HG02798 (cell line): ENCODE data around the gene PPEF1.
"Not testable (repeated sequence)": the region's sequence is repeated elsewhere in the genome, so short reads cannot be mapped to it uniquely, and the experiment has no call there.

Experiments
- ATAC-seq: cut with Tn5 transposase; IDR thresholded peaks from one replicate; pipeline ENCODE4 v1.9.1; 2021; ENCODE audit warnings: mild to moderate bottlenecking; ENCODE audit not compliant: unreplicated experiment, poor library complexity

The PPEF1 gene

DNA sequence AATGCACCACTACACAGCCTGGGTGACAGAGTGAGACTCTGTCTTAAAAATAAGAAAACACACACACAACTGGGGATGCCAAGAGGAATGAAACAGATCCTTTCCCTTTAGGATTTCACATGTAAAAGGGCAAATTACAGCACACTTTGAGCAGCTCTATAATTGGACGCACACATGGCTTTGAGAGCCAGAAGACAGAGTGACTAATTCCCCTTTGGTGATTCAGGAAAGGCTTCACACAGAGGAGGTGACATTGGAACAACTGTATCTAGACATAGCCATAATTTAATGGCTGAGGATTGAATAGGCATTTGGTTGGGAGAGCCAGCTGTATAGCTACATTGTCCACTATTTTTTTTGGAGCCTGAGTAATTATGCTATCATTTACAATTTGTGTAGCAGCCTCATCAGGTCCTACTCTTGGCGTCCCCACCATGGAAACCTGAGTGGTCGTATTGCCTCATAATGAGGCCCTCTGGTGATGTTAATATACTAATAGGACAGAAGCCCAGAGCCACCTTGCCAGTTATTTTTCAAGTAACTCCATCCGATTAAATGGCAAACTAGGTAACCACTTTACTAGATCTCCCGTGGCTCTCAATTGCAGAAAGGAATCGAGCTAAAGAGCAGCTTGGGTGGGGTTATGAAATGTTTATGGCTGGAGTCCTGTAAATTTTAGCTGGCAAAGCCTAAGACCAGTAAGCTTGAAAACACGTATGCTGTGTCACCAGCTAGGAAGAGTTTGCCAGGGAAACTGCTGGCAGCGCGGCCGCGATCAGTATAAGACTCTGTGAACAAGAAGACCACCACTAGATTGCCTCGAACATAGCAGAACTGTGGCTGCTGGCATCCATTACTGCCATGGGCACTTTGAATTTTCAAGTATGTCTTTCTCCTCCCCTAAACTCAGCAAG is 8.5 kb upstream of the PPEF1 start:
- ATAC-seq = no peak

DNA sequence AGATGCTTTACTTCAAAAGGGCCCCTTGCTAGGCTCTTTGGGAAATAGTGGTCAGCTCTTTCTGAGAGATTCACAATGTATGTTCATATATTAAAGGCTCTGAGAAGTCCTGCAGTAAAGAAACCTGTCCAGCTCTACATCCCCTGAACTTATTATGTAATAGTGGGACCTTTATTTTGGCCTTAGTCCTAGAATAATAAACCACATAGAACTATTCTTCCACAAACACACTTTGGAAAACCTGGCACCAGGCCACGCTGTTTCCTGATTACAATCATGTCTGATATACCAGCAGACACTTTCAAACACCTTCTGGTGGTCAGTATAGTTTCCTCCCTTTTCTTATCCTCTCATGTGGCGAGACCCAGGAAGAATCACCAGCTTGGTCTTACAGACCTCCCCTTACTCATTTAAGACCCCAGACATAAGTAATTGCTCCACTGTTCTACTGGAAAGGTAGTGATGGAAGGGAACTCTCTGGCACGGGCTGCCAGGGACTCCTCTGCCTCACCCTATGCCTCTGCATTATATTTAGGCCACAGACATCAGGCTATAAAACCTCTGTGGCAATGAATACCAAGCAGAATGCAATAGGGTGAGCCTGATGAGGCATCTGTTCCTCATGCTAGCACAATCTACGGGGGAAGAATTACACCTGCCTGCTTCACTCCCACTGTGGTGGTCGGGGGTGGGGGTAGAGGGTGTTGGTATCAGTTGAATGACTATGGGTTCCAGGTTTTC is 5.7 kb upstream of the PPEF1 start:
- ATAC-seq = no peak

DNA sequence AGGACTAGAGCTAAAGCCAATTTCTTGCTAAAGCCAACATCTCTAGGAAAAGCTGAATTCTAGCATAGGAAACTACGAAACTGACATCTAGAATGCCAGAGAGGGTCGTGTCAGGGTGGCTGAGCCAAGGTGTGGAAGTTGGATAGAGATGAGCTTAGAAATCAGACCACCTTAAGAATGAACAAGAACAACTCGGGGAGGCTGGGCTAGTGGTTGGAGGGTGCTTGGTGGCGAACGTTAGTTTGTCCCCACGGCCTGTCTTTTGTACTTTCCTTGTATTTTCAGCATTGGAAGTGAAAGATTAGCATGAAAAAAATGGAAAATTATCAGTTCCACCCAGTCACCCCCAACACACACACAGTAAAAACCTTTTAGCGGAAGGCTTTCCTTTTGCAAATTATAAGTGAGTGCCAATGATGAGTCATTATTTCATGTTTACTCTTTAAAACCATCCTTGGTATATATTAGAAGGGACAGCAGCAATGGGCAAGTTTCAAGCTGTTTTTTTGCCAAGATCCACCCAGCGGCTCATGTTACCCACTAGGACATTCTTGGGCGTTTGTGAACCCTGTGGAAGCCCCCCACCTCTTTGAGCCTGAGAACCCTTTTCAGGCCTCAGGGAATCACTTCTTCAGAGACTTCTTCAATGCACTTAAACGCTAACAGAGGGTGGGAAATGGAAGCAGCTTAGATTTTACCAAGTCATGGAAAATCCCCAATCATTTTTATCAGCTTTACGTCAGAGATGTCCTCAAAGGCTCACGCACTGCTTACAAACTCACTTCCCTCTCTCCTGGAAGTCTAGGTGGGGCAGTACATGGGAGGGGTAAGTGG is 4.9 kb upstream of the PPEF1 start:
- ATAC-seq = no peak

DNA sequence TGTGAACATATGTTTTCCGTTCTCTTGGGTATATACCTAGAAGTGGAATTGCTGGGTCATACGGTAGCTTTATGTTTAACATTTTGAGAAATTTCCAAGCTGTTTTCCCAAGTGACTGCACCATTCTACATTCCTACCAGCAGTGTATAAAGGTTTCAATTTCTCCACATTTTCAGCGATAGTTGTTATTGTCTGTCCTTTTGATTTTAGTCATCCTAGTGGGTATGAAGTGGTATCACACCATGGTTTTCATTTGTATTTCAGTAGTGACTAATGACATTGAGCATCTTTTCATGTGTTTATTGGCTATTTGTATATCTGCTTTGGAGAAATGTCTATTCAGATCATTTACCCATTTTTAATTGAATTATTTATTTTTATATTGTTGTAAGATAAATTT is 2.4 kb downstream of the PPEF1 start:
- no peak for ATAC-seq

- ATAC-seq = no peak
These were observed 7.5 kb downstream of the PPEF1 start for GRCh38 chrX:18714910-18715309.

DNA sequence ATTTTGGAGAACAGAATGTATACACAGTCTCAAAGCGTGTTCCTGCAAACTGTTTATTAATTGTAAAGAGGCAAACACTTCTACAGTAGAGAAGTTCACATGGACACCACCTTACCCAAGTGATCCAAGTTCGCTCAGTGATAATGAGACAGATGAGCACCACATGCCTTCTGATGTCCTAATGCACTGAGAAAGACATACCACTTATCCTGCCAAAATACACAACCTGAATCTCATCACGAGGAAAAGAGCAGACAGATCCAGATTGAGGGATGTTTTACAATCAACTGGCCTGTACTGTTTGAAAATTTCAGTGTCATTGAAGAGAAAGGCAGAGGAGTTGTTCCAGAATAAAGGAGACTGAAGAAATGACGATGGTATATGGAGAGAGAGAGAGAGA is 12.4 kb downstream of the PPEF1 start:
- no peak for ATAC-seq

DNA sequence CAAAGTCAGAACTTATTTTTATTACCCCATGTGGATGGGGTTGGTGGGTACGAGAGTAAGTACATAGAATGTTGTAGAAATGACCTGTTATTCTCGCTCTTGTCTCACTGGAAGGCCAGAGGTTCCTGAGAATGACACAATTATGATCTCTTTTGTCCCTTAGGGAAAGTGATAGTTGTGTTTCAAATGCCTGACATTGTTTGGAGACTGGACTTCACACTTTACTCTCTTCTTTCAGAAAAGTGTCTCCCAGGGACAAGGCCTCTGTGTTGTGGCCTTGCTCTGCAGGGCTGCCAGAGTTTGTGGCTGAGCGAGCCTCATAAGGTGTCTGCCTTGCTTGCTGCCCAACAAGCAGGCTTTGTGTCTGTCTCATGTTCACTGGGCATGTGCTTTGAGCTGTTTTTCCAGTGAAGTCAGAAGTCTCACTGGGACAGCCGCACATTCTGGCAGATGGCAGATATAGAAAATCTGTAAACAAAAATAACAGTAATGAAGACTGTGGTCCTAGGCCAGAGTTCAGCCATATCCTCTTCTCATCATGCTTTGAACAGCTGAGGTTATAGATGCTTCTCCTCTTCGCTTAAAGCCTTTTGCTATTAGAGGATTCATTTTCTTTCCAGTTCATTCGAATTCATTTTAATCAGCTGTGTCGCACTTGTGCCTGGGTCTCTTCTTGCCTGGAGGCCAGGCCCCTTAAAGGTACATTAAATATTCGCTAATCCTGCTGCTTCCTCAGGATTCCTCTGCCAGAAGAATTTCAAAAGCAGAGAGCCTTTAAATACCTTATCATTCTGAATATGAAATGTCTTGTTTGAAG is 14.4 kb downstream of the PPEF1 start:
- ATAC-seq = no peak

- no peak for ATAC-seq
These were observed 15.1 kb downstream of the PPEF1 start for GRCh38 chrX:18722500-18723071.

- ATAC-seq = no peak
These were observed 18.0 kb downstream of the PPEF1 start for GRCh38 chrX:18725310-18725943.

DNA sequence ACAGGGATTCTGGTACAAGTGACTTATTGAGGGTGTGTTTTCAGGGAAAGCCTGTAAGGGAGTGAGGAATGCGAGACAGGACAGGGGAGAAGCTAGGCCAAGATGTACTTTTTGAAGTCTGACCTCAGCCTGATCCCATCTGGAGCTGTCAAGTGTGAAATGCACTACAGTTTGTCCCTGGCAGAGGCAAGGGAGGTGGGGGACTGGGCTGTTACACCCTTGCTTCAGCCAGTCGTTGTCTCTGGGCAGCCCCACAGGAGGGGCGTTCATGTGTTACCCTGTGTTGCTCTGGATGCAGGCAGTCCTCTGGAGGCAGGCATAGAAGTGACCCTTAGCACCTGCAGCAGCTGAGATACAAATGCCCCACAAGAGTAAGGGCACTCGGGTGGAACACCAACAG is 25.8 kb downstream of the PPEF1 start:
- ATAC-seq = no peak

DNA sequence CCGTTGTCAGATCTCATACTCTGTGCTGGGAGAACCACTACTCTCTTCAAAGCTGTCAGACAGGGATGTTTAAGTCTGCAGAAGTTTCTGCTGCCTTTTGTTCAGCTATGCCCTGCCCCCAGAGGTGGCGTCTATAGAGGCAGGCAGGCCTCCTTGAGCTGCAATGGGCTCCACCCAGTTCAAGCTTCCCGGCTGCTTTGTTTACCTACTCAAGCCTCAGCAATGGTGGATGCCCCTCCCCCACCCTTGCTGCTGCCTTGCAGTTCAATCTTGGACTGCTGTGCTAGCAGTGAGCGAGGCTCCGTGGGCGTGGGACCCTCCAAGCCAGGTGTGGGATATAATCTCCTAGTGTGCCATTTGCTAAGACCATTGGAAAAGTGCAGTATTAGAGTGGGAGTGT is 32.2 kb downstream of the PPEF1 start:
- ATAC-seq = not testable (repeated sequence)

- ATAC-seq = no peak
These were observed 41.1 kb downstream of the PPEF1 start for GRCh38 chrX:18748499-18748898.

DNA sequence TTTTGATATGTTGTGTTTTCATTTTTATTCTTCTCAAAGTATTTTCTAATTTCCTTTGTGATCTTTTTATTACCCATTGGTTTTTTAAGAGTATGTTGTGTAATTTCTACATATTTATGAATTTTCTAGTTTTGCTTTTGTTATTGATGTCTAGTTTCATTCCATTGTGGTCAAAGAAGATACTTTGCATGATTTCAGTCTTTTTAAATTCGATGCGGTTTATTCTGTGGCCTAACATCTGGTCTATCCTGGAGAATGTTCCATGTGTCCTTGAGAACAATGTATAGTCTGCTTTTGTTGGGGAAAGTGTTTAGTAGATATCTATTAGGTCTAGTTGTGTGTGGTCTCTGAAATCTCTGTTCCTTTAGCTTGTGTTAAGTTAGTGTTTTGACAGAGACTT is 46.2 kb downstream of the PPEF1 start:
- ATAC-seq = no peak

- ATAC-seq = no peak
These were observed 48.2 kb downstream of the PPEF1 start for GRCh38 chrX:18755651-18756050.

GRCh38 chrX:18757956-18758932 is 50.8 kb downstream of the PPEF1 start:
- no peak for ATAC-seq

DNA sequence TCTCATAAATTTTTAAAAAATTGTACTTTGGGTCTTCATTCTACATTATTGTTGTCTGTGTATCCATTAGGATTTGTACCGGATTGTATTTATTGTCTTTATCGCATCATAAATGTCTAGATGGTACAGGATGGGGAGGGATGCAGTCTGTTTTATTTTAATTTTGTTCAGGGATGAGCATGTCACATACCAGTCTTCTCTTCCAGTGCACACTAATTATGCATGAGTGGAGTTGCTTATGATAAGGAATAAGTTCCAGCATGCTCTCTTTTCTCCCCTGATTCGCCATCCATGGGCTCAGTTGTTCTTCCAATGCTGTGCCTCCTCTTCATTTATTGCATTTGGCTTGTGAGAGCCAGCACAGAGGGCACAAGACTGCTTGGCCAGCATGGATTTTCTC is 54.3 kb downstream of the PPEF1 start:
- ATAC-seq = no peak

- not testable (repeated sequence) for ATAC-seq
These were observed 55.7 kb downstream of the PPEF1 start for GRCh38 chrX:18763106-18763505.

DNA sequence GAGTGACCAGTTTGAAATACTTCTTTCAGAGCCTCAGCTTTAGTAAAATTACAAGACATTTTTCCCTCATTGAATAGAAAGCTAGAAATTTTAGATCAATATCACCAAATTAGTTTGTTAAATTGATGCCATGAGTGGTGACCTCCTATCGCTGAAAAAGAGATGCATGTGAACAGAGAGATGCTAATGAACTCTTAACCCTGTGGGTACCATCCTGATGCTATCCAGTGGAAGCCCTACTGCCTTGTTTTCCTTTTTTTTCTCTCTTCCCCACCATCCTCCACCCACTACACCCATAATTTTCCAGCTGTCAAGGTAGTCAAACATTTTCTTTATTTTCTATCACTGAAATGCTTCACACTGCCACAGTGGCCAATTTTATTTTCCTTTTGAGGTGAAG is 61.9 kb downstream of the PPEF1 start:
- ATAC-seq = no peak
